Hepatocyte (in vitro differentiated cells): ENCODE measurements around the gene DSTN. TPM values are rescaled to one million over a fixed set of nuclear protein-coding genes. Genes with fewer than 3 reads are reported as not detected.

Source experiments
- DNase-seq: peaks from one replicate; pipeline ENCODE4 v3.0.0-alpha.2; 2016; ENCODE audit warnings: low spot score
- H2AFZ ChIP-seq: fragments of 200-600 bp; sonication (generic); 2 replicates; pipeline ENCODE4 v1.6.0; 2016; ENCODE audit warnings: antibody characterized with exemption, mild to moderate bottlenecking
- H3K27ac ChIP-seq: fragments of 200-600 bp; sonication (generic); 2 replicates; pipeline ENCODE4 v1.5.1; 2016; ENCODE audit warnings: mild to moderate bottlenecking
- H3K27me3 ChIP-seq: fragments of 200-600 bp; sonication (generic); 2 replicates; pipeline ENCODE4 v1.6.1; 2016
- H3K36me3 ChIP-seq: fragments of 200-600 bp; sonication (generic); replicated peaks from 2 replicates; pipeline ENCODE4 v1.5.1; 2016; ENCODE audit warnings: low read depth; ENCODE audit not compliant: insufficient read depth
- H3K4me1 ChIP-seq: fragments of 200-600 bp; sonication (generic); 2 replicates; pipeline ENCODE4 v1.5.1; 2016; ENCODE audit warnings: mild to moderate bottlenecking, moderate library complexity; ENCODE audit not compliant: insufficient read depth
- H3K4me2 ChIP-seq: fragments of 200-600 bp; sonication (generic); 2 replicates; pipeline ENCODE4 v1.6.0; 2016
- H3K4me3 ChIP-seq: fragments of 200-600 bp; sonication (generic); 2 replicates; pipeline ENCODE4 v1.5.1; 2016; ENCODE audit warnings: mild to moderate bottlenecking
- H3K79me2 ChIP-seq: fragments of 200-600 bp; sonication (generic); 2 replicates; pipeline ENCODE4 v1.6.0; 2017; ENCODE audit warnings: mild to moderate bottlenecking
- H3K9me2 ChIP-seq: fragments of 200-600 bp; sonication (generic); replicated peaks from 2 replicates; pipeline ENCODE4 v1.6.0; 2017; ENCODE audit warnings: mild to moderate bottlenecking; ENCODE audit not compliant: insufficient read depth
- H3K9me3 ChIP-seq: fragments of 200-600 bp; sonication (generic); 2 replicates; pipeline ENCODE4 v1.5.1; 2016; ENCODE audit warnings: low read depth, mild to moderate bottlenecking
- H4K20me1 ChIP-seq: fragments of 200-600 bp; sonication (generic); 2 replicates; pipeline ENCODE4 v1.6.0; 2016; ENCODE audit warnings: mild to moderate bottlenecking; ENCODE audit not compliant: insufficient read depth, poor library complexity, severe bottlenecking
- CTCF ChIP-seq: fragments of 200-600 bp; sonication (generic); IDR thresholded peaks from 2 replicates; pipeline ENCODE4 v1.5.1; 2016; ENCODE audit warnings: antibody characterized with exemption, mild to moderate bottlenecking; ENCODE audit not compliant: poor library complexity
- EZH2 ChIP-seq: fragments of 200-600 bp; sonication (generic); IDR thresholded peaks from 2 replicates; pipeline ENCODE4 v1.6.1; 2016; ENCODE audit warnings: antibody characterized with exemption, mild to moderate bottlenecking, borderline replicate concordance
- EZH2phosphoT487 ChIP-seq: fragments of 200-600 bp; sonication (generic); IDR thresholded peaks from one replicate; pipeline ENCODE4 v1.6.1; 2018; ENCODE audit warnings: antibody characterized with exemption, mild to moderate bottlenecking, low read depth, moderate library complexity; ENCODE audit not compliant: unreplicated experiment, severe bottlenecking
- WGBS: methylation state at CpG from one replicate; pipeline ENCODE4 v1.1.6; 2016; ENCODE audit warnings: low lambda C conversion rate; ENCODE audit errors: missing lambda C conversion rate; 5-methylcytosine and 5-hydroxymethylcytosine counted together
- polyA plus RNA-seq: library from polyadenylated mRNA; unstranded; fragments of >200 nt; fragmentation: Nextera tagmentation; extraction: Ambion mirVana; gene quantifications from 2 replicates; pipeline ENCODE4 v1.2.1, GENCODE V29; 2016
- total RNA-seq: library from RNA; depleted of rRNA; stranded (reverse); fragments of >200 nt; gene quantifications from 2 replicates; pipeline ENCODE4 v1.2.3, GENCODE V29; 2014

DSTN gene
- total and polyA plus RNA-seq, 2 experiments from 2014 or later = 342 to 352 TPM

- H3K27ac ChIP-seq = no peak overlapping the region
- no peak for TF ChIP-seq EZH2phosphoT487
- no peak for TF ChIP-seq CTCF
- TF ChIP-seq EZH2 = no peak
These were observed 46.5 kb upstream of the DSTN start for GRCh38 chr20:17523326-17523725.

GRCh38 chr20:17524560-17524959 lies 45.3 kb upstream of the DSTN start:
- Histone ChIP-seq H3K4me3 (no peak overlapping the region), H4K20me1 (no peaks in the 10 kb centered on the region), H3K27me3 (no peaks in the 10 kb centered on the region), H2AFZ (no peak overlapping the region), H3K9me2 (no peaks in the 10 kb centered on the region), H3K79me2 (no peaks in the 10 kb centered on the region), H3K27ac (no peak overlapping the region), H3K9me3 (no peaks in the 10 kb centered on the region), H3K4me1 (no peaks in the 10 kb centered on the region), H3K36me3 (no peaks in the 10 kb centered on the region), H3K4me2 (no peak overlapping the region)
- WGBS = 82% methylated on average over 8 of the region's 8 CpGs
- DNase-seq = no peak
- TF ChIP-seq CTCF (no peak), EZH2 (no peak), EZH2phosphoT487 (no peak)

More at GRCh38 chr20:17523326-17523725, 46.5 kb upstream of the DSTN start:
- no peaks in the 10 kb centered on the region for H3K9me2 ChIP-seq
- H3K79me2 ChIP-seq = no peaks in the 10 kb centered on the region
- no peaks in the 10 kb centered on the region for H4K20me1 ChIP-seq
- no peaks in the 10 kb centered on the region for H3K4me1 ChIP-seq
- no peak overlapping the region for H2AFZ ChIP-seq
- H3K27me3 ChIP-seq = no peaks in the 10 kb centered on the region
- H3K4me2 ChIP-seq = no peak overlapping the region
- no peaks in the 10 kb centered on the region for H3K36me3 ChIP-seq
- 85% methylated on average over 5 of the region's 5 CpGs for whole genome bisulfite sequencing
- DNase-seq = no peak
- H3K9me3 ChIP-seq = no peaks in the 10 kb centered on the region
- H3K4me3 ChIP-seq = no peak overlapping the region

GRCh38 chr20:17525132-17525531 lies 44.7 kb upstream of the DSTN start:
- Histone ChIP-seq H3K4me2 (no peak overlapping the region), H3K27ac (no peak overlapping the region), H3K9me3 (no peaks in the 10 kb centered on the region), H3K79me2 (no peaks in the 10 kb centered on the region), H3K9me2 (no peaks in the 10 kb centered on the region), H3K27me3 (no peaks in the 10 kb centered on the region), H3K4me1 (no peaks in the 10 kb centered on the region), H3K36me3 (no peaks in the 10 kb centered on the region), H3K4me3 (no peak overlapping the region), H2AFZ (no peak overlapping the region), H4K20me1 (no peaks in the 10 kb centered on the region)
- WGBS = 93% methylated on average over 5 of the region's 5 CpGs
- TF ChIP-seq EZH2phosphoT487 (no peak), CTCF (no peak), EZH2 (no peak)
- no peak for DNase-seq

GRCh38 chr20:17525650-17526049 lies 44.2 kb upstream of the DSTN start:
- H3K4me1 ChIP-seq = peaks cover 3% of the 10 kb centered on the region
- no peaks in the 10 kb centered on the region for H4K20me1 ChIP-seq

More at GRCh38 chr20:17525650-17526049, 44.2 kb upstream of the DSTN start:
- H3K27me3 ChIP-seq = no peaks in the 10 kb centered on the region
- H3K27ac ChIP-seq = no peak overlapping the region
- peak; percentile 44 for DNase-seq
- H3K4me2 ChIP-seq = no peak overlapping the region
- TF ChIP-seq CTCF (no peak), EZH2phosphoT487 (no peak), EZH2 (no peak)
- no peak overlapping the region for H2AFZ ChIP-seq
- H3K9me3 ChIP-seq = no peaks in the 10 kb centered on the region
- H3K79me2 ChIP-seq = no peaks in the 10 kb centered on the region
- H3K36me3 ChIP-seq = no peaks in the 10 kb centered on the region
- no peaks in the 10 kb centered on the region for H3K9me2 ChIP-seq
- no peak overlapping the region for H3K4me3 ChIP-seq
